GM12878 (cell line): Measurements from ENCODE around the gene CKS2. TPM values are rescaled to one million over a fixed set of nuclear protein-coding genes. Genes with fewer than 3 reads are reported as not detected.

Experiments
- ATAC-seq: fragments of 200-7000 bp; cut with Tn5 transposase; 3 replicates; pipeline ENCODE4 v1.9.1; 2020; ENCODE audit warnings: mild to moderate bottlenecking, moderate library complexity
- BruUV-seq: library from RNA; stranded (reverse); fragments of 400-500 nt; replicated peaks from 2 replicates; lab custom pipeline; 2021; lab: Mats Ljungman, UMichigan
- CTCF ChIA-PET: fragments of 300-600 bp; sonication (Branson Sonifier 250); formaldehyde crosslinking; extraction: SDS; loops from one replicate; lab custom pipeline; 2021; ENCODE audit warnings: inconsistent platforms; lab: Yijun Ruan, JAX
- POLR2A ChIA-PET: fragments of 350-600 bp; formaldehyde crosslinking; extraction: SDS; loops from one replicate; lab custom pipeline; 2021; ENCODE audit warnings: inconsistent platforms; lab: Charles Lee
- RAD21 ChIA-PET: fragments of 300-600 bp; sonication (Branson Sonifier 250); formaldehyde crosslinking; loops from one replicate; lab custom pipeline; 2023; ENCODE audit warnings: antibody characterized with exemption; ENCODE audit not compliant: unreplicated experiment; lab: Charles Lee
- SMC1A ChIA-PET: fragments of 300-600 bp; sonication (Branson Sonifier 250); formaldehyde crosslinking; loops from one replicate; lab custom pipeline; 2023; ENCODE audit not compliant: unreplicated experiment, uncharacterized antibody; lab: Charles Lee
- DNase-seq: peaks from one replicate; pipeline ENCODE4 v3.0.0-alpha.2; 2011; ENCODE audit warnings: low read depth, low spot score
- FAIRE-seq: peaks from 3 replicates; lab custom pipeline; 2011; peaks lifted over from hg19 to GRCh38; lab: Jason Lieb, UNC
- H2AFZ ChIP-seq: 2 replicates; pipeline ENCODE4 v1.6.0; 2011; ENCODE audit warnings: low read depth, low read length, control low read depth; ENCODE audit not compliant: control insufficient read depth
- H3K27ac ChIP-seq: 2 replicates; pipeline ENCODE4 v1.5.1; 2011; ENCODE audit warnings: control low read depth; ENCODE audit not compliant: control insufficient read depth, insufficient read depth
- H3K27me3 ChIP-seq, 2 experiments: replicated peaks in 1 of 2; 2 replicates each; pipeline versions ENCODE4 v1.6.0 to v1.6.1; 2011; ENCODE audit warnings: low read length in 1 of 2; ENCODE audit not compliant: control insufficient read depth in 2 of 2, insufficient read depth in 2 of 2
- H3K36me3 ChIP-seq, 2 experiments: 2 replicates each; pipeline ENCODE4 v1.5.1; 2011; ENCODE audit warnings: low read length in 1 of 2; ENCODE audit not compliant: control insufficient read depth in 2 of 2, insufficient read depth in 2 of 2
- H3K4me1 ChIP-seq: 2 replicates; pipeline ENCODE4 v1.6.1; 2011; ENCODE audit warnings: mild to moderate bottlenecking, low read length, moderate library complexity, mixed read lengths; ENCODE audit not compliant: control insufficient read depth, insufficient read depth
- H3K4me2 ChIP-seq: 2 replicates; pipeline ENCODE4 v1.6.0; 2011; ENCODE audit warnings: control low read depth; ENCODE audit not compliant: control insufficient read depth, insufficient read depth
- H3K4me3 ChIP-seq: fragments of 200-600 bp; sonication (generic); 2 replicates; pipeline ENCODE4 v1.5.1; 2016
- H3K79me2 ChIP-seq: 2 replicates; pipeline ENCODE4 v1.6.0; 2011; ENCODE audit warnings: low read length; ENCODE audit not compliant: control insufficient read depth, insufficient read depth
- H3K9ac ChIP-seq: 2 replicates; pipeline ENCODE4 v1.8.0; 2011; ENCODE audit warnings: low read length, control low read depth, mixed read lengths; ENCODE audit not compliant: control insufficient read depth, insufficient read depth
- H3K9me3 ChIP-seq: replicated peaks from 3 replicates; pipeline ENCODE4 v1.5.1; 2011; ENCODE audit warnings: mild to moderate bottlenecking, low read length; ENCODE audit not compliant: control insufficient read depth, insufficient read depth
- H4K20me1 ChIP-seq: 2 replicates; pipeline ENCODE4 v1.6.0; 2011; ENCODE audit not compliant: control insufficient read depth, insufficient read depth
- BCL11A ChIP-seq: IDR thresholded peaks from 2 replicates; pipeline ENCODE4 v1.6.1; 2011; ENCODE audit warnings: low read depth, low read length
- EGR1 ChIP-seq, 2 experiments: IDR thresholded peaks; 1 replicate in 1 of 2; 2 replicates in 1 of 2; pipeline ENCODE4 v1.6.1; 2011 to 2012; ENCODE audit warnings: low read depth in 2 of 2, low read length in 2 of 2, borderline replicate concordance in 1 of 2, mild to moderate bottlenecking in 1 of 2, moderate library complexity in 1 of 2
- HDAC2 ChIP-seq: fragments of 200-600 bp; sonication (generic); IDR thresholded peaks from 2 replicates; pipeline ENCODE4 v1.6.1; 2017
- MTA3 ChIP-seq: IDR thresholded peaks from 2 replicates; pipeline ENCODE4 v1.6.1; 2012; ENCODE audit warnings: low read length, inconsistent platforms, borderline replicate concordance
- RAD21 ChIP-seq: IDR thresholded peaks from 2 replicates; pipeline ENCODE4 v1.6.1; 2011; ENCODE audit warnings: mild to moderate bottlenecking, low read depth, low read length, moderate library complexity; ENCODE audit not compliant: insufficient read depth
- RB1 ChIP-seq: fragments of 450-650 bp; formaldehyde crosslinking; IDR thresholded peaks from 2 replicates; pipeline ENCODE4 v1.6.1; 2017; ENCODE audit warnings: mild to moderate bottlenecking, borderline replicate concordance
- SMC3 ChIP-seq: IDR thresholded peaks from 2 replicates; pipeline ENCODE4 v1.6.1; 2011; ENCODE audit warnings: low read length, improper control_type of control experiment, borderline replicate concordance
- SUZ12 ChIP-seq: fragments of 200-600 bp; sonication (generic); IDR thresholded peaks from one replicate; pipeline ENCODE4 v1.6.1; 2018; ENCODE audit warnings: antibody characterized with exemption, mild to moderate bottlenecking; ENCODE audit not compliant: unreplicated experiment
- WGBS: methylation state at CpG from one replicate; pipeline ENCODE4 v1.1.6; 2016; ENCODE audit warnings: low lambda C conversion rate; ENCODE audit not compliant: insufficient replicate concordance, insufficient coverage; ENCODE audit errors: missing lambda C conversion rate; 5-methylcytosine and 5-hydroxymethylcytosine counted together
- in situ Hi-C: fragments of 300-500 bp; cut with MboI; formaldehyde crosslinking; loops from 9 replicates; pipeline ENCODE4 v1.14.3; 2018; ENCODE audit warnings: mixed read lengths
- intact Hi-C: fragments of 100-400 bp; cut with micrococcal nuclease; formaldehyde crosslinking; loops from one replicate; pipeline ENCODE4 v1.14.2; 2022; ENCODE audit not compliant: unreplicated experiment
- polyA plus RNA-seq, 11 experiments: library from polyadenylated mRNA; depleted of rRNA in 4 of 11; unstranded in 6 of 11; stranded (reverse) in 5 of 11; fragments of >200 nt; fragmentation: Nextera tagmentation in 4 of 11; fragmentation: Illumina TruSeq in 1 of 11; extraction: Ambion mirVana in 4 of 11; extraction: Trizol in 1 of 11; gene quantifications; 1 replicate in 1 of 11; 2 replicates in 10 of 11; pipeline versions ENCODE4 v1.2.1 to v1.2.3, GENCODE V29; 2011 to 2016; ENCODE audit warnings: inconsistent platforms in 2 of 11, missing spikeins in 2 of 11, low read depth in 1 of 11
- total RNA-seq, 4 experiments: library from RNA; depleted of rRNA in 3 of 4; stranded (reverse); fragments of >200 nt in 3 of 4; fragmentation: Illumina TruSeq in 1 of 4; extraction: Trizol in 1 of 4; gene quantifications; 2 replicates each; pipeline versions ENCODE4 v1.2.1 to v1.2.3, GENCODE V29; 2013 to 2021
- TF ChIP-seq, protein P1 (sequence below): IDR thresholded peaks from 2 replicates; pipeline ENCODE4 v1.6.1; 2012; ENCODE audit warnings: low read depth, low read length, improper control_type of control experiment
- TF ChIP-seq, protein P2 (sequence below): fragments of 450-650 bp; formaldehyde crosslinking; IDR thresholded peaks from 2 replicates; pipeline ENCODE4 v1.4.0; 2020; ENCODE audit warnings: mild to moderate bottlenecking, moderate library complexity
- TF ChIP-seq, protein P3 (sequence below), 3 experiments: IDR thresholded peaks in 2 of 3; conservative IDR thresholded peaks in 1 of 3; 2 replicates each; pipeline ENCODE4 v1.5.1; 2011; ENCODE audit warnings: low read depth in 3 of 3, low read length in 3 of 3, mild to moderate bottlenecking in 3 of 3, control low read depth in 2 of 3, moderate library complexity in 2 of 3, inconsistent platforms in 1 of 3, mixed read lengths in 1 of 3; ENCODE audit not compliant: control insufficient read depth in 2 of 3, insufficient read depth in 1 of 3; ENCODE audit errors: extremely low read depth in 1 of 3

The CKS2 gene
- total and polyA plus RNA-seq, 10 of the 15 experiments (the other 5 are each of a cell fraction or from before 2014, with no cell fraction given) = 172 to 1,251 (median 503) TPM

DNA sequence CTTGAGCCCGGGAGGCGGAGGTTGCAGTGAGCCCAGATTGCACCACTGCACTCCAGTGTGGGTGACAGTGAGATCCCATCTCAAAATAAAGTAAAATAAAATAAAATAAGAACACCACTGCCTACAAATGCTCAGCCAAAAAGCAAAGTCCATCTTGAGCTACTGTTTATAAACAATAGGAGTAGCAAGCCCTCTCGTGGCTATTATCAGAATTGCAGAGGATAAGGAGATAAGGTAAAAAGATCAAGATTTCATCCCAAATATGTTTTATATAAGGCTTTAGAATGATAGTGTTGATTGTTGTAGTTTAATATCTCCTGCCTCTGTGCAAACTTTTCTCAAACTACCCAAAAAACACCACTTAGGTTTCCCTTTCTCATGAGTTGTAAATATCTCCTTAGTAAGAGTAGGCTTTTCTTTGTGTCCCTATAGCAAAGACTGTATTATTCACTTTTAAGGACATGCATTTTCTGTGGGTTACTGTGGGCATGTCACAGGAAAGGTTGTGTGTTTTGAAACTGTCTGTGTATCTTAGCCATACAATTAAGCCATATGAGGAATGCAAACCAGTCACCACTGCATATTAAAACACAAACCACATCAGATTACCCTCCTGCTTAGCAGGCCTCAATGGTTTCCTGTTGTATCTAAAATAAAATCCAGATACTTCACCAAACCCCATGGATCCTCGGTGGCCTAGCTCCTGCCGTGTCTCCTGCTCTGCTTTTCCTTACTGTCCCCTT is 31.8 kb upstream of the CKS2 start:
- FAIRE-seq (peak; percentile 90), DNase-seq (no peak), ATAC-seq (peak; percentile 74)
- H3K27me3 ChIP-seq = no peaks in the 10 kb centered on the region
- intact Hi-C loops = loop anchor here (1.0 to 5.0 kb wide), 2 partner anchors 97 to 685 kb away; no protein-coding TSS in a partner anchor
- H3K4me1 ChIP-seq = peaks cover 3% of the 10 kb centered on the region; the same call in 1 of the 2 replicates
- no peak overlapping the region for H3K4me3 ChIP-seq
- ChIA-PET SMC1A (interaction anchor here (1.4 kb wide), 2 partner anchors 270 to 679 kb away, joined by 3 to 4 read pairs; no protein-coding TSS in a partner anchor), POLR2A (interaction anchor here (0.5 to 0.6 kb wide), 2 partner anchors 32 to 326 kb away, joined by 3 to 5 read pairs; partner anchors contain the start of gene GADD45G), CTCF (interaction anchor here (0.6 to 1.7 kb wide), 17 partner anchors 9 to 1595 kb away, joined by 3 to 9 read pairs (median 3); no protein-coding TSS in a partner anchor), RAD21 (interaction anchor here (0.6 to 1.2 kb wide), 3 partner anchors 22 to 318 kb away, joined by 3 to 5 read pairs (median 3); no protein-coding TSS in a partner anchor)
- no TSS peak for BruUV-seq
- 40% methylated on average over 5 of the region's 5 CpGs for WGBS
- no peaks in the 10 kb centered on the region for H4K20me1 ChIP-seq
- H2AFZ ChIP-seq = no peak overlapping the region
- in situ Hi-C loops = loop anchor here (5.0 kb wide), 1 partner anchor 687 kb away; no protein-coding TSS in a partner anchor
- peaks cover 1% of the 10 kb centered on the region; the same call in 1 of the 3 replicates for H3K9me3 ChIP-seq
- no peak overlapping the region for H3K9ac ChIP-seq
- H3K4me2 ChIP-seq = no peak overlapping the region
- no peaks in the 10 kb centered on the region for H3K79me2 ChIP-seq
- no peaks in the 10 kb centered on the region for H3K36me3 ChIP-seq
- no peak overlapping the region for H3K27ac ChIP-seq
- TF ChIP-seq SUZ12 (no peak), RB1 (no peak), EGR1 (IDR thresholded peaks at IDR 0.05; ENCODE audit: borderline replicate concordance in 1 of 2, low read depth in 2 of 2, low read length in 2 of 2) (no peak), BCL11A (no peak), SMC3 (peak; percentile 49; the same call in 1 of the 2 replicates), RAD21 (peak; percentile 81), HDAC2 (no peak), MTA3 (no peak)
- TF ChIP-seq, protein P1, sequence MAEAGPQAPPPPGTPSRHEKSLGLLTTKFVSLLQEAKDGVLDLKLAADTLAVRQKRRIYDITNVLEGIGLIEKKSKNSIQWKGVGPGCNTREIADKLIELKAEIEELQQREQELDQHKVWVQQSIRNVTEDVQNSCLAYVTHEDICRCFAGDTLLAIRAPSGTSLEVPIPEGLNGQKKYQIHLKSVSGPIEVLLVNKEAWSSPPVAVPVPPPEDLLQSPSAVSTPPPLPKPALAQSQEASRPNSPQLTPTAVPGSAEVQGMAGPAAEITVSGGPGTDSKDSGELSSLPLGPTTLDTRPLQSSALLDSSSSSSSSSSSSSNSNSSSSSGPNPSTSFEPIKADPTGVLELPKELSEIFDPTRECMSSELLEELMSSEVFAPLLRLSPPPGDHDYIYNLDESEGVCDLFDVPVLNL = no peak
- TF ChIP-seq, protein P2, sequence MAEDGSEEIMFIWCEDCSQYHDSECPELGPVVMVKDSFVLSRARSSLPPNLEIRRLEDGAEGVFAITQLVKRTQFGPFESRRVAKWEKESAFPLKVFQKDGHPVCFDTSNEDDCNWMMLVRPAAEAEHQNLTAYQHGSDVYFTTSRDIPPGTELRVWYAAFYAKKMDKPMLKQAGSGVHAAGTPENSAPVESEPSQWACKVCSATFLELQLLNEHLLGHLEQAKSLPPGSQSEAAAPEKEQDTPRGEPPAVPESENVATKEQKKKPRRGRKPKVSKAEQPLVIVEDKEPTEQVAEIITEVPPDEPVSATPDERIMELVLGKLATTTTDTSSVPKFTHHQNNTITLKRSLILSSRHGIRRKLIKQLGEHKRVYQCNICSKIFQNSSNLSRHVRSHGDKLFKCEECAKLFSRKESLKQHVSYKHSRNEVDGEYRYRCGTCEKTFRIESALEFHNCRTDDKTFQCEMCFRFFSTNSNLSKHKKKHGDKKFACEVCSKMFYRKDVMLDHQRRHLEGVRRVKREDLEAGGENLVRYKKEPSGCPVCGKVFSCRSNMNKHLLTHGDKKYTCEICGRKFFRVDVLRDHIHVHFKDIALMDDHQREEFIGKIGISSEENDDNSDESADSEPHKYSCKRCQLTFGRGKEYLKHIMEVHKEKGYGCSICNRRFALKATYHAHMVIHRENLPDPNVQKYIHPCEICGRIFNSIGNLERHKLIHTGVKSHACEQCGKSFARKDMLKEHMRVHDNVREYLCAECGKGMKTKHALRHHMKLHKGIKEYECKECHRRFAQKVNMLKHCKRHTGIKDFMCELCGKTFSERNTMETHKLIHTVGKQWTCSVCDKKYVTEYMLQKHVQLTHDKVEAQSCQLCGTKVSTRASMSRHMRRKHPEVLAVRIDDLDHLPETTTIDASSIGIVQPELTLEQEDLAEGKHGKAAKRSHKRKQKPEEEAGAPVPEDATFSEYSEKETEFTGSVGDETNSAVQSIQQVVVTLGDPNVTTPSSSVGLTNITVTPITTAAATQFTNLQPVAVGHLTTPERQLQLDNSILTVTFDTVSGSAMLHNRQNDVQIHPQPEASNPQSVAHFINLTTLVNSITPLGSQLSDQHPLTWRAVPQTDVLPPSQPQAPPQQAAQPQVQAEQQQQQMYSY (CRISPR knock-in tag) = no peak
- TF ChIP-seq, protein P3, sequence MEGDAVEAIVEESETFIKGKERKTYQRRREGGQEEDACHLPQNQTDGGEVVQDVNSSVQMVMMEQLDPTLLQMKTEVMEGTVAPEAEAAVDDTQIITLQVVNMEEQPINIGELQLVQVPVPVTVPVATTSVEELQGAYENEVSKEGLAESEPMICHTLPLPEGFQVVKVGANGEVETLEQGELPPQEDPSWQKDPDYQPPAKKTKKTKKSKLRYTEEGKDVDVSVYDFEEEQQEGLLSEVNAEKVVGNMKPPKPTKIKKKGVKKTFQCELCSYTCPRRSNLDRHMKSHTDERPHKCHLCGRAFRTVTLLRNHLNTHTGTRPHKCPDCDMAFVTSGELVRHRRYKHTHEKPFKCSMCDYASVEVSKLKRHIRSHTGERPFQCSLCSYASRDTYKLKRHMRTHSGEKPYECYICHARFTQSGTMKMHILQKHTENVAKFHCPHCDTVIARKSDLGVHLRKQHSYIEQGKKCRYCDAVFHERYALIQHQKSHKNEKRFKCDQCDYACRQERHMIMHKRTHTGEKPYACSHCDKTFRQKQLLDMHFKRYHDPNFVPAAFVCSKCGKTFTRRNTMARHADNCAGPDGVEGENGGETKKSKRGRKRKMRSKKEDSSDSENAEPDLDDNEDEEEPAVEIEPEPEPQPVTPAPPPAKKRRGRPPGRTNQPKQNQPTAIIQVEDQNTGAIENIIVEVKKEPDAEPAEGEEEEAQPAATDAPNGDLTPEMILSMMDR (IDR thresholded peaks at IDR 0.05 in 2 of 3, conservative IDR thresholded peaks at IDR 0.05 in 1 of 3; ENCODE audit: control insufficient read depth in 2 of 3, extremely low read depth in 1 of 3, insufficient read depth in 1 of 3, low read depth in 3 of 3, low read length in 3 of 3) = peak; percentile 62 to 72 (median 67)
